ENCODE results near the gene SLFN13. TPM values are rescaled to one million over a fixed set of nuclear protein-coding genes. Genes with fewer than 3 reads are reported as not detected.

Gene SLFN13
- total and polyA plus RNA-seq, 4 donors, result 0.53 to 14.2 (median 2.2) TPM

DNA sequence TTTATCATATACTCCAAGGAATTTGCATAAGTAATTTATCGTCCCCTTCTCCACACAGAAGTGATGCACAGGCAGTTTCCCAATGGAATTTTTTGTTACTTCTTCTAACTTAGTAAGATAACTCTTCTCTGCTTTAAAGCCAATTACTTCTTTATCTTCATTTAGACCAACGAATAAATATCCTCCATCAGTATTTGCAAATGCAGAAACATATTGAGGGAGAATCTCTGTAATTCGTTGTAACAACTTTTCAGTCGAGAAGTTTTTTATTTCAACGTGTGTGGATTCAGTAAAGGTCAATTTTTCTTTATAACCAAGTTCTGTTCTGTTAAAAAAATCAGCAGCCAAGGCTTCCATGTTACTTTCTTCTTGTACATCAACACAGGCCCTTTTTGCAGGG, 30.7 kb upstream of the SLFN13 start:
- H3K27me3 ChIP-seq (ENCODE audit: control insufficient read depth in 4 of 4, insufficient read depth in 4 of 4, low read length in 3 of 4), result peaks cover 0 to 13% (median 1%) of the 10 kb centered on the region in 4 donors
- no peak overlapping the region for H3K27ac ChIP-seq (ENCODE audit: low read depth in 1 of 2, low read length in 2 of 2)
- no peaks in the 10 kb centered on the region for H3K4me1 ChIP-seq (ENCODE audit: control insufficient read depth in 4 of 4, insufficient read depth in 4 of 4, low read length in 3 of 4)
- H3K4me3 ChIP-seq (ENCODE audit: low read depth in 1 of 3, low read length in 3 of 3), result no peak overlapping the region
- DNase-seq (ENCODE audit: low spot score), result no peak
- TF ChIP-seq NR2F2 (IDR thresholded peaks at IDR 0.05), result no peak
- TF ChIP-seq SP1 (IDR thresholded peaks at IDR 0.05), result no peak
- TF ChIP-seq JUND (IDR thresholded peaks at IDR 0.05), result no peak
- TF ChIP-seq HNF4G (IDR thresholded peaks at IDR 0.05), result no peak
- TF ChIP-seq, protein P1, sequence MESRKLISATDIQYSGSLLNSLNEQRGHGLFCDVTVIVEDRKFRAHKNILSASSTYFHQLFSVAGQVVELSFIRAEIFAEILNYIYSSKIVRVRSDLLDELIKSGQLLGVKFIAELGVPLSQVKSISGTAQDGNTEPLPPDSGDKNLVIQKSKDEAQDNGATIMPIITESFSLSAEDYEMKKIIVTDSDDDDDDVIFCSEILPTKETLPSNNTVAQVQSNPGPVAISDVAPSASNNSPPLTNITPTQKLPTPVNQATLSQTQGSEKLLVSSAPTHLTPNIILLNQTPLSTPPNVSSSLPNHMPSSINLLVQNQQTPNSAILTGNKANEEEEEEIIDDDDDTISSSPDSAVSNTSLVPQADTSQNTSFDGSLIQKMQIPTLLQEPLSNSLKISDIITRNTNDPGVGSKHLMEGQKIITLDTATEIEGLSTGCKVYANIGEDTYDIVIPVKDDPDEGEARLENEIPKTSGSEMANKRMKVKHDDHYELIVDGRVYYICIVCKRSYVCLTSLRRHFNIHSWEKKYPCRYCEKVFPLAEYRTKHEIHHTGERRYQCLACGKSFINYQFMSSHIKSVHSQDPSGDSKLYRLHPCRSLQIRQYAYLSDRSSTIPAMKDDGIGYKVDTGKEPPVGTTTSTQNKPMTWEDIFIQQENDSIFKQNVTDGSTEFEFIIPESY (IDR thresholded peaks at IDR 0.05), result no peak
- TF ChIP-seq, protein P2, sequence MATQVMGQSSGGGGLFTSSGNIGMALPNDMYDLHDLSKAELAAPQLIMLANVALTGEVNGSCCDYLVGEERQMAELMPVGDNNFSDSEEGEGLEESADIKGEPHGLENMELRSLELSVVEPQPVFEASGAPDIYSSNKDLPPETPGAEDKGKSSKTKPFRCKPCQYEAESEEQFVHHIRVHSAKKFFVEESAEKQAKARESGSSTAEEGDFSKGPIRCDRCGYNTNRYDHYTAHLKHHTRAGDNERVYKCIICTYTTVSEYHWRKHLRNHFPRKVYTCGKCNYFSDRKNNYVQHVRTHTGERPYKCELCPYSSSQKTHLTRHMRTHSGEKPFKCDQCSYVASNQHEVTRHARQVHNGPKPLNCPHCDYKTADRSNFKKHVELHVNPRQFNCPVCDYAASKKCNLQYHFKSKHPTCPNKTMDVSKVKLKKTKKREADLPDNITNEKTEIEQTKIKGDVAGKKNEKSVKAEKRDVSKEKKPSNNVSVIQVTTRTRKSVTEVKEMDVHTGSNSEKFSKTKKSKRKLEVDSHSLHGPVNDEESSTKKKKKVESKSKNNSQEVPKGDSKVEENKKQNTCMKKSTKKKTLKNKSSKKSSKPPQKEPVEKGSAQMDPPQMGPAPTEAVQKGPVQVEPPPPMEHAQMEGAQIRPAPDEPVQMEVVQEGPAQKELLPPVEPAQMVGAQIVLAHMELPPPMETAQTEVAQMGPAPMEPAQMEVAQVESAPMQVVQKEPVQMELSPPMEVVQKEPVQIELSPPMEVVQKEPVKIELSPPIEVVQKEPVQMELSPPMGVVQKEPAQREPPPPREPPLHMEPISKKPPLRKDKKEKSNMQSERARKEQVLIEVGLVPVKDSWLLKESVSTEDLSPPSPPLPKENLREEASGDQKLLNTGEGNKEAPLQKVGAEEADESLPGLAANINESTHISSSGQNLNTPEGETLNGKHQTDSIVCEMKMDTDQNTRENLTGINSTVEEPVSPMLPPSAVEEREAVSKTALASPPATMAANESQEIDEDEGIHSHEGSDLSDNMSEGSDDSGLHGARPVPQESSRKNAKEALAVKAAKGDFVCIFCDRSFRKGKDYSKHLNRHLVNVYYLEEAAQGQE (IDR thresholded peaks at IDR 0.05), result no peak
- no peak for TF ChIP-seq TAF1 (conservative IDR thresholded peaks at IDR 0.05)
- no peak overlapping the region for H3K9ac ChIP-seq (ENCODE audit: low read depth in 1 of 2, low read length in 2 of 2)
- peaks cover 0 to 5% (median 0%) of the 10 kb centered on the region in 4 donors for H3K9me3 ChIP-seq (ENCODE audit: control insufficient read depth in 4 of 4, low read length in 3 of 4)
- no peaks in the 10 kb centered on the region for H3K36me3 ChIP-seq (ENCODE audit: control insufficient read depth in 4 of 4, insufficient read depth in 3 of 4, low read depth in 1 of 4, low read length in 3 of 4)
- WGBS, result 57% methylated on average over 5 of the region's 5 CpGs

DNA sequence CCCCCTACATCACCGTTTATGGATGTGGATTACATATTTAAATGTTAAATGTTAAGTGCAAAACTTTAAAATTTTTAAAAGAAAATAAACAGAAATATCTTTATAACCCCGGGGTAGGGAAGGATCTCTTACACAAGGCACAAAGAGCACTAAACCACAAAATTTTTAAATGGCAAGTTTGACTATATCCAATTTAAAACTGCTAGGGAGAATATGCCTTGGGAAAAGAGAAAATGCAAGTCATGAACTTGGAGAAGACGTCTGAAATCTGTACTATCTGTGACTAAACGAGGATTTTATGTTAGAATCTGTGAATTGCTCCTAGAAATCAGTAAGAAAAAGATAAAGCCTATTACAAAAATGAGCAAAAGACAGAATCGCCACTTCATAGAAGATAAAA, 28.7 kb upstream of the SLFN13 start:
- no peak for DNase-seq (ENCODE audit: low spot score)
- 49% methylated on average over 5 of the region's 5 CpGs for WGBS
- H3K9me3 ChIP-seq (ENCODE audit: control insufficient read depth in 4 of 4, low read length in 3 of 4), result no peaks in the 10 kb centered on the region
- peaks cover 0 to 7% (median 1%) of the 10 kb centered on the region in 4 donors for H3K27me3 ChIP-seq (ENCODE audit: control insufficient read depth in 4 of 4, insufficient read depth in 4 of 4, low read length in 3 of 4)
- no peaks in the 10 kb centered on the region for H3K4me1 ChIP-seq (ENCODE audit: control insufficient read depth in 4 of 4, insufficient read depth in 4 of 4, low read length in 3 of 4)
- no peak overlapping the region for H3K4me3 ChIP-seq (ENCODE audit: low read depth in 1 of 3, low read length in 3 of 3)
- TF ChIP-seq JUND (IDR thresholded peaks at IDR 0.05) (no peak), GABPA (IDR thresholded peaks at IDR 0.05 in 1 of 2, conservative IDR thresholded peaks at IDR 0.05 in 1 of 2) (no peak), NR2F2 (IDR thresholded peaks at IDR 0.05) (no peak), FOXA1 (IDR thresholded peaks at IDR 0.05) (no peak), TAF1 (conservative IDR thresholded peaks at IDR 0.05) (no peak), RXRA (IDR thresholded peaks at IDR 0.05) (no peak), HNF4G (IDR thresholded peaks at IDR 0.05) (no peak), EGR1 (IDR thresholded peaks at IDR 0.05; ENCODE audit: low read depth in 2 of 2) (no peak), RAD21 (IDR thresholded peaks at IDR 0.05) (no peak), SP1 (IDR thresholded peaks at IDR 0.05) (no peak), FOXA2 (IDR thresholded peaks at IDR 0.05) (no peak), HNF4A (conservative IDR thresholded peaks at IDR 0.05) (no peak), YY1 (IDR thresholded peaks at IDR 0.05) (no peak)
- TF ChIP-seq, protein P3, sequence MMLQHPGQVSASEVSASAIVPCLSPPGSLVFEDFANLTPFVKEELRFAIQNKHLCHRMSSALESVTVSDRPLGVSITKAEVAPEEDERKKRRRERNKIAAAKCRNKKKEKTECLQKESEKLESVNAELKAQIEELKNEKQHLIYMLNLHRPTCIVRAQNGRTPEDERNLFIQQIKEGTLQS (IDR thresholded peaks at IDR 0.05), result no peak
- TF ChIP-seq, protein P4, sequence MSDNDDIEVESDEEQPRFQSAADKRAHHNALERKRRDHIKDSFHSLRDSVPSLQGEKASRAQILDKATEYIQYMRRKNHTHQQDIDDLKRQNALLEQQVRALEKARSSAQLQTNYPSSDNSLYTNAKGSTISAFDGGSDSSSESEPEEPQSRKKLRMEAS (IDR thresholded peaks at IDR 0.05), result no peak
- TF ChIP-seq, protein P5, sequence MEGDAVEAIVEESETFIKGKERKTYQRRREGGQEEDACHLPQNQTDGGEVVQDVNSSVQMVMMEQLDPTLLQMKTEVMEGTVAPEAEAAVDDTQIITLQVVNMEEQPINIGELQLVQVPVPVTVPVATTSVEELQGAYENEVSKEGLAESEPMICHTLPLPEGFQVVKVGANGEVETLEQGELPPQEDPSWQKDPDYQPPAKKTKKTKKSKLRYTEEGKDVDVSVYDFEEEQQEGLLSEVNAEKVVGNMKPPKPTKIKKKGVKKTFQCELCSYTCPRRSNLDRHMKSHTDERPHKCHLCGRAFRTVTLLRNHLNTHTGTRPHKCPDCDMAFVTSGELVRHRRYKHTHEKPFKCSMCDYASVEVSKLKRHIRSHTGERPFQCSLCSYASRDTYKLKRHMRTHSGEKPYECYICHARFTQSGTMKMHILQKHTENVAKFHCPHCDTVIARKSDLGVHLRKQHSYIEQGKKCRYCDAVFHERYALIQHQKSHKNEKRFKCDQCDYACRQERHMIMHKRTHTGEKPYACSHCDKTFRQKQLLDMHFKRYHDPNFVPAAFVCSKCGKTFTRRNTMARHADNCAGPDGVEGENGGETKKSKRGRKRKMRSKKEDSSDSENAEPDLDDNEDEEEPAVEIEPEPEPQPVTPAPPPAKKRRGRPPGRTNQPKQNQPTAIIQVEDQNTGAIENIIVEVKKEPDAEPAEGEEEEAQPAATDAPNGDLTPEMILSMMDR (IDR thresholded peaks at IDR 0.05; ENCODE audit: low read depth, low read length, missing input control), result no peak
- TF ChIP-seq, protein P2 (IDR thresholded peaks at IDR 0.05), result no peak
- TF ChIP-seq, protein P1 (IDR thresholded peaks at IDR 0.05), result no peak
- H3K27ac ChIP-seq (ENCODE audit: low read depth in 1 of 2, low read length in 2 of 2), result no peak overlapping the region
- H3K9ac ChIP-seq (ENCODE audit: low read depth in 1 of 2, low read length in 2 of 2), result no peak overlapping the region
- H3K36me3 ChIP-seq (ENCODE audit: control insufficient read depth in 4 of 4, insufficient read depth in 3 of 4, low read depth in 1 of 4, low read length in 3 of 4), result no peaks in the 10 kb centered on the region

All from liver (tissue), 9 donors.